T-helper 1 cell treated with Interleukin-12 subunit alpha and Interleukin-12 subunit beta and Interleukin-4 antibody, amounts not matched to agents 30 ng/mL and 1 ng/mL, for 36 hours (primary cell): ENCODE data around the gene LZTFL1. TPM values are rescaled to one million over a fixed set of nuclear protein-coding genes. Genes with fewer than 3 reads are reported as not detected.

Experiments used
- intact Hi-C: fragments of 100-400 bp; cut with micrococcal nuclease; formaldehyde crosslinking; loops from one replicate; pipeline ENCODE4 v1.15.1; 2024
- total RNA-seq: library from RNA; stranded (reverse); gene quantifications from 2 replicates; pipeline ENCODE4 v1.2.3, GENCODE V29; 2022

LZTFL1 gene
- total RNA-seq, 1 donor from 2014 or later, result 7.6 TPM

GRCh38 chr3:45817831-45818522 lies 23.9 kb downstream of the LZTFL1 start:
- intact Hi-C loops, result loop anchor here (5.0 kb wide), 1 partner anchor 161 kb away; no protein-coding TSS in a partner anchor

GRCh38 chr3:45816544-45816943 lies 25.4 kb downstream of the LZTFL1 start:
- intact Hi-C loops, result loop anchor here (5.0 kb wide), 1 partner anchor 159 kb away; no protein-coding TSS in a partner anchor

GRCh38 chr3:45814322-45814721 lies 27.6 kb downstream of the LZTFL1 start:
- intact Hi-C loops, result no loop called here

- intact Hi-C loops, result no loop called here
Observed at GRCh38 chr3:45807681-45808540, 34.0 kb downstream of the LZTFL1 start.

DNA sequence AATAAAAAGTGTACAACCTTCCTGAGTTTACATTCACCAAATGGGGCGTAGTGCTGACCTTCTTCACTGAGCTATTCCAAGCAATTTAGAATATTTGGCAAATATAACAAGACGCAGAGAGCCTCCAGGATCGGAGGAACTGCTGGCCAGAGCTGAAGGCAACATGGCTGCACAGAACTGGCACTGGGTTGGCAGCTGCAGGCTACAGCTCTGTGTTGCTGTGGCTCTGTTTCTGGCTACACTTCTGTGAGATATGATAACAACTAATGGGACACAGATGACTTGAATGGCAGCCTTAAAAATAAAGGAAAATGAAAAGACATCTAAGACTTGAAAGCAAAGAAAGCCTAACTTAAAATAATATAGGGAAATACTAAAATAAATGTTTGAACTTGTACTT lies 34.8 kb downstream of the LZTFL1 start:
- intact Hi-C loops, result no loop called here

DNA sequence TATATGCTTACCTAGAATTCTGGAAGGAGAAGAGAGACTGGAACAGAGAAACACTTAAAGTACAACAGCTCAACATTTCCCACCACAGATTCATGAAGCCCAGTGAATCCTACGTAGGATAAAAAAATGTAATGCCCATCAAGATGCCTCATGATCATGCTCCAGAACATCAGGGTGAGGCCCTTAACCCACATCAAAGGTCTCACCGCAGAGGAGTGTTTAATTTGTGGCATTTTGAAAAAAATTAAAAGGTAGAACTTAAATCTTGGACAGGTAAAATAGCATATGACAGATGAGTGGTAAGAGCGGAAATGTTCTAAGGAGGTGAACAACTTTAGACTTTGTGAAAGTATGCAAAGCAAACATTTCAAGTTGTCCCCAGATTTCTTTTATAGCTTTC lies 35.8 kb downstream of the LZTFL1 start:
- intact Hi-C loops, result no loop called here

GRCh38 chr3:45803252-45803935 lies 38.5 kb downstream of the LZTFL1 start:
- intact Hi-C loops, result no loop called here

- intact Hi-C loops, result no loop called here
Observed at GRCh38 chr3:45802146-45802545, 39.8 kb downstream of the LZTFL1 start.

- intact Hi-C loops, result no loop called here
Observed at GRCh38 chr3:45800611-45801010, 41.3 kb downstream of the LZTFL1 start.

- intact Hi-C loops, result loop anchor here (5.0 kb wide), 1 partner anchor 43 kb away; the partner anchor contains the start of gene LZTFL1
Observed at GRCh38 chr3:45799586-45799985, 42.3 kb downstream of the LZTFL1 start.

DNA sequence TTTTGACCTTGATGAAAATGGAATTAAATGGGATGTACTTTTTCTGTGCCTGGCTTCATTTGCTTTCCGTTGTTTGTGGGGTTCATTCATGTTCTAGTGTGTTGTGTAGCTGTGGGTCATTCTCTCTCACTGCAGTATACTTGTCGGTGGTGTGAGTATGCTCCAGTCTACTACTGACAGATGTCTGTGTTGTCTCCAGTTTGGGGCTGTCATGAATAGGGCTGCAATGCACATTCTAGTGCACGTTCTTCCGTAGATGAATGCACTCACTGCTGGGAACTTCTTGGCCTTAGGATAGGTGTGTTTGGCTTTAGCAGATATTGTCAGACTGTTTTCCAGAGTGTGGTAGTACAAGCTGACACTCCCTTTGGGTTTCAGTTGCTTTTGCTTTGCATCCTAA lies 43.9 kb downstream of the LZTFL1 start:
- intact Hi-C loops, result loop anchor here (5.0 kb wide), 1 partner anchor 44 kb away; the partner anchor contains the start of gene LZTFL1

DNA sequence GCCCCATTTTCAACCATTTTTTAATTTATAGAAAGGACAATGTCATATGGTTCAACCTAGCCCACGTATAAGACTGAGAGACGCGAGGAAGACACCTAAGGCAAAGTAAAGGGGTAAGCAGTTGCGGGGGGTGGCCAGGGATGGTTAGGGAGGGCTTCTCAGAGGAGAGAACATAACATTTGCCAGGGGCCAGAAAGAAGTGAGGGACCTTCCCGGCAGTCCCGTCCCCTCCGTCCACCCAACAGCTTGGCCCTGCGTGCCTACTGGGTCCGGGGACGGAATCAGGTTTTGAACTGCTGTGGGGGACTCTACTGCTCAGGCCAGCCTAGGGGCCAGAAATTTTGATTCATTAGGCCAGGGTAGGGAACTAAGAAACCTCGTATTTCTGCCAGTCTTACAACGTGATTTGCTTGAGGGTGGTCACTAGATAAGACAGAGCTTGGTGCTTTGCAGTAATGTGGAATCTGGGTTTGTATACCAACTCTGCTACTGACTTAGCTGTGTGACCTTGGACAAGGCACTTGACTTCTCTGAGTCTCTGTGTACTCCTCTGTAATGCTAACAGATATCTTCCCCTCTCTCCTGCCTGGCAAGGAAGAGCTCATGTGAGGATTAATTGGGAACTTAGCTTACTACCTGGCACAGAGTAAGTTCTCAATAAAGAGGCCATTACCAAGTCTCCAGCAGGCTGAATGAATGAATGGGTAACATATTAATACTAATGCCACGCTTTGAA lies 44.8 kb downstream of the LZTFL1 start:
- intact Hi-C loops, result loop anchor here (5.0 kb wide), 1 partner anchor 45 kb away; the partner anchor contains the start of gene LZTFL1

GRCh38 chr3:45795882-45796765 lies 45.8 kb downstream of the LZTFL1 start, which contains the start of gene SLC6A20:
SLC6A20 (minus strand) TSS chr3:45796536; CDS start chr3:45796419, 117 bp downstream.
- intact Hi-C loops, result loop anchor here (5.0 kb wide), 1 partner anchor 46 kb away; the partner anchor contains the start of gene LZTFL1

- intact Hi-C loops, result loop anchor here (5.0 kb wide), 1 partner anchor 47 kb away; the partner anchor contains the start of gene LZTFL1
Observed at GRCh38 chr3:45795509-45795881, 46.4 kb downstream of the LZTFL1 start.

- intact Hi-C loops, result loop anchor here (5.0 kb wide), 1 partner anchor 48 kb away; the partner anchor contains the start of gene LZTFL1
Observed at GRCh38 chr3:45794660-45795059, 47.3 kb downstream of the LZTFL1 start.

- intact Hi-C loops, result no loop called here
Observed at GRCh38 chr3:45794177-45794560, 47.8 kb downstream of the LZTFL1 start.

- intact Hi-C loops, result no loop called here
Observed at GRCh38 chr3:45793482-45794176, 48.3 kb downstream of the LZTFL1 start.

- intact Hi-C loops, result no loop called here
Observed at GRCh38 chr3:45792516-45793172, 49.3 kb downstream of the LZTFL1 start.
